Forelimb muscle (tissue), 1 donor: ENCODE results near the gene CELSR3. TPM values are rescaled to one million over a fixed set of nuclear protein-coding genes. Genes with fewer than 3 reads are reported as not detected.

ENCODE experiments used
- DNase-seq: peaks from one replicate; pipeline ENCODE4 v3.0.0-alpha.2; 2013; ENCODE audit warnings: low read depth
- polyA plus RNA-seq: library from polyadenylated mRNA; unstranded; fragments of 120-200 nt; gene quantifications from one replicate; pipeline ENCODE4 v1.2.1, GENCODE V29; 2013; ENCODE audit not compliant: insufficient read length

The CELSR3 gene
- polyA plus RNA-seq, 1 donor: 0.35 TPM

GRCh38 chr3:48635222-48636021 lies 27.3 kb downstream of the CELSR3 start, which contains the start of gene SLC26A6:
TSS of gene SLC26A6 (minus strand) at chr3:48635461. CDS start at chr3:48635393, 68 bp downstream.
- DNase-seq: peak; percentile 78

- DNase-seq: no peak
Observed at GRCh38 chr3:48634661-48635221, 27.9 kb downstream of the CELSR3 start.

- no peak for DNase-seq
Observed at GRCh38 chr3:48633743-48634142, 28.9 kb downstream of the CELSR3 start.

- DNase-seq: no peak
Observed at GRCh38 chr3:48633256-48633655, 29.4 kb downstream of the CELSR3 start.

- no peak for DNase-seq
Observed at GRCh38 chr3:48631516-48632448, 30.9 kb downstream of the CELSR3 start.

GRCh38 chr3:48630833-48631232 lies 31.9 kb downstream of the CELSR3 start:
- no peak for DNase-seq

- no peak for DNase-seq
Observed at GRCh38 chr3:48630407-48630806, 32.3 kb downstream of the CELSR3 start.

- no peak for DNase-seq
Observed at GRCh38 chr3:48629894-48630293, 32.8 kb downstream of the CELSR3 start.

GRCh38 chr3:48628277-48629017 lies 34.2 kb downstream of the CELSR3 start:
- no peak for DNase-seq

GRCh38 chr3:48625600-48625999 lies 37.1 kb downstream of the CELSR3 start:
- no peak for DNase-seq

- DNase-seq: no peak
Observed at GRCh38 chr3:48624767-48625166, 37.9 kb downstream of the CELSR3 start.

GRCh38 chr3:48623851-48624547 lies 38.7 kb downstream of the CELSR3 start:
- DNase-seq: no peak

- DNase-seq: no peak
Observed at GRCh38 chr3:48621461-48621869, 41.2 kb downstream of the CELSR3 start, which contains the start of gene TMEM89. TSS of gene TMEM89 (minus strand) at chr3:48621769. CDS start at chr3:48621756, 13 bp downstream.

- no peak for DNase-seq
Observed at GRCh38 chr3:48619541-48620524, 42.9 kb downstream of the CELSR3 start.

GRCh38 chr3:48617559-48617958 lies 45.1 kb downstream of the CELSR3 start:
- no peak for DNase-seq

GRCh38 chr3:48614044-48614443 lies 48.6 kb downstream of the CELSR3 start:
- no peak for DNase-seq

GRCh38 chr3:48612309-48612708 lies 50.4 kb downstream of the CELSR3 start:
- DNase-seq: no peak

- peak; percentile 80 for DNase-seq
Observed at GRCh38 chr3:48609088-48610005, 53.3 kb downstream of the CELSR3 start, which contains the start of gene UQCRC1. TSS of gene UQCRC1 (minus strand) at chr3:48609646. CDS start at chr3:48609620, 26 bp downstream.
